ENCODE results near the gene IFNGR2.
"Not testable (repeated sequence)": the region's sequence is repeated elsewhere in the genome, so short reads cannot be mapped to it uniquely, and the experiment has no call there.

The IFNGR2 gene

GRCh38 chr21:33428669-33429068 lies 25.5 kb downstream of the IFNGR2 start:
- H3K4me3 ChIP-seq (ENCODE audit: low read length), result no peak overlapping the region
- DNase-seq (ENCODE audit: low read depth, low spot score), result no peak

DNA sequence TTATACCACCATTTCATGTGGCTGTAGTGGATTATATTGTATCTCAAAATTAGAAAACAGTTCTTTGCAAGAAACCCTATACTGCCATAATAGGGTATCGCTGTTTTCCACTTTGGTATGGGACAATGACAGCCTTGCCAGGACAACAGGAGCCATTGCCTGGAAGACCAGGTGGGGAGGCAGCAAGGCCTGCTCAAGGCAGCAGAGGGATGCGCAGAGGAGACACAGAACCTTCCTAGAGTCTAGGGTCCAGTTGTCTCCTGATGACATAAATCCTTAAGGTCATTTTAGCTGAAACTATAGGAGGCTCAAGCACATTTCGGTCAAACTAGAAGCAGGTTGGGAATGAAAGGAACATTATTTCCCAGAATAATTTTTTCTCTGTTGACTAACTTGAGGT lies 27.6 kb downstream of the IFNGR2 start:
- no peak overlapping the region for H3K4me3 ChIP-seq (ENCODE audit: low read length)
- no peak for DNase-seq (ENCODE audit: low read depth, low spot score)

DNA sequence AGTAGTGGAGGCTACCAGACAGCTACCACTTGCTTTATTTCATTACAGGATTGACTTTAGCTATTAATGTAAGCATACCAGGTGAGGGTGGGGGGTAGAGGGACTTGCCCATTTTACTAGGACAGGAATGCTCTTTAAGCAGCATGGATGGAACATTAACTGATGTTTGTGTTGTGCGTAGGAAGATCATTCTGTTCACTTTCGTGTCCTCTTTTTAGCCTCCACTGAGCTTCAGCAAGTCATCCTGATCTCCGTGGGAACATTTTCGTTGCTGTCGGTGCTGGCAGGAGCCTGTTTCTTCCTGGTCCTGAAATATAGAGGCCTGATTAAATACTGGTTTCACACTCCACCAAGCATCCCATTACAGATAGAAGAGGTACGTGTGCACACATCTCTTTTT lies 29.3 kb downstream of the IFNGR2 start:
- no peak for DNase-seq (ENCODE audit: low read depth, low spot score)
- H3K4me3 ChIP-seq (ENCODE audit: low read length), result no peak overlapping the region

DNA sequence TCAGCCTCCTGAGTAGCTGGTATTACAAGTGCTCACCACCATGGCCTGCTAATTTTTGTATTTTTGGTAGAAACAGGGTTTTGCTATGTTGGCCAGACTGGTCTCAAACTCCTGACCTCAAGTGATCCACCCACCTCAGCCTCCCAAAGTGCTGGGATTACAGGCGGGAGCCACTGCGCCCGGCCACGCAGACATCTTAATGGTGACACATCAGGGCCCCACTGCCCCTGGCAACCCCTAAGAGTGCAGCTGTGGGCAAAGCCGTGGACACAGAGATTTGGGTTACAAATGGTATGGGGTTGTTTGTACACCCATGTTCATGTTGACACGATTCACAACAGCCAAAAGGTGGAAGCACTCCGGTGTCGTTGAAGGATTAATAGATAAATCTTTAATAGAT lies 29.8 kb downstream of the IFNGR2 start:
- no peak for DNase-seq (ENCODE audit: low read depth, low spot score)
- H3K4me3 ChIP-seq (ENCODE audit: low read length), result no peak overlapping the region

GRCh38 chr21:33433425-33434114 lies 30.4 kb downstream of the IFNGR2 start:
- no peak overlapping the region for H3K4me3 ChIP-seq (ENCODE audit: low read length)
- DNase-seq (ENCODE audit: low read depth, low spot score), result no peak

- no peak for DNase-seq (ENCODE audit: low read depth, low spot score)
- H3K4me3 ChIP-seq (ENCODE audit: low read length), result no peak overlapping the region
These were observed 31.7 kb downstream of the IFNGR2 start for GRCh38 chr21:33434770-33435360.

DNA sequence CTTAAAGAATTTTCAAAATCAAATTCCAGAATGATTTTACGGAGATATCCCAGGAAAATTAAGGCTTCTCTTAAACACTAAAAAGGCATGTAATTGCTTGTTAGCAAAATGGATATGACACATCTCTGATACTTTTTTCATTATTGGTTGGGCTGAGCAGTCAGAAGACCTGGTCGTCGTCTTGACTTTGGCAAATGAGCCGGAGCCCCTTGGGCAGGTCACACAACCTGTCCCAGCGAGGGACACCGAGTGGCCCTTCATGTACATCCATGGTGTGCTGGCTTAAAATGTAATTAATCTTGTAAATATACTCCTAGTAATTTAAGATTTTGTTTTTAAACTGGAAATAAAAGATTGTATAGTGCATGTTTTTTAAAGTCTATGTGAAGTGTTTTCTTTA lies 33.9 kb downstream of the IFNGR2 start:
- DNase-seq (ENCODE audit: low read depth, low spot score), result no peak
- no peak overlapping the region for H3K4me3 ChIP-seq (ENCODE audit: low read length)

- H3K4me3 ChIP-seq (ENCODE audit: low read length), result no peak overlapping the region
- no peak for DNase-seq (ENCODE audit: low read depth, low spot score)
These were observed 38.6 kb downstream of the IFNGR2 start for GRCh38 chr21:33441489-33442477.

- no peak for DNase-seq (ENCODE audit: low read depth, low spot score)
- H3K4me3 ChIP-seq (ENCODE audit: low read length), result no peak overlapping the region
These were observed 40.0 kb downstream of the IFNGR2 start for GRCh38 chr21:33443194-33443593.

- no peak overlapping the region for H3K4me3 ChIP-seq (ENCODE audit: low read length)
- no peak for DNase-seq (ENCODE audit: low read depth, low spot score)
These were observed 41.3 kb downstream of the IFNGR2 start for GRCh38 chr21:33444499-33444898.

DNA sequence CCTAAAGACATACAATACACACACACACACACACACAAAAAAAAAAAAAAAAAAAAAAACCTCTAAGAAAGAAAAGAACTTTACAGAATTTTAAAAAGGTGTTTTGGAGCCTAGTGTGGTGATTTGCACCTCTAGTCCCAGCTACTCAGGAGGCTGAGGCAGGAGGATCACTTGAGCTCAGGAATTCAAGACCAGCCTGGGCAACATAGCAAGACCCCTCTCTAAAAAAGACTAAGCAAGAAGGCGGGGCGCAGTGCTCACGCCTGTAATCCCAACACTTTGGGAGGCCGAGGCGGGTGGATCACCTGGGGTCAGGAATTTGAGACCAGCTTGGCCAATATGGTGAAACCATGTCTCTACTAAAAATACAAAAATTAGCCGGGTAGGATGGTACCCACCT lies 43.4 kb downstream of the IFNGR2 start:
- not testable (repeated sequence) for H3K4me3 ChIP-seq (ENCODE audit: low read length); DNase-seq (ENCODE audit: low read depth, low spot score)

- no peak overlapping the region for H3K4me3 ChIP-seq (ENCODE audit: low read length)
- no peak for DNase-seq (ENCODE audit: low read depth, low spot score)
These were observed 46.4 kb downstream of the IFNGR2 start for GRCh38 chr21:33449616-33450015.

DNA sequence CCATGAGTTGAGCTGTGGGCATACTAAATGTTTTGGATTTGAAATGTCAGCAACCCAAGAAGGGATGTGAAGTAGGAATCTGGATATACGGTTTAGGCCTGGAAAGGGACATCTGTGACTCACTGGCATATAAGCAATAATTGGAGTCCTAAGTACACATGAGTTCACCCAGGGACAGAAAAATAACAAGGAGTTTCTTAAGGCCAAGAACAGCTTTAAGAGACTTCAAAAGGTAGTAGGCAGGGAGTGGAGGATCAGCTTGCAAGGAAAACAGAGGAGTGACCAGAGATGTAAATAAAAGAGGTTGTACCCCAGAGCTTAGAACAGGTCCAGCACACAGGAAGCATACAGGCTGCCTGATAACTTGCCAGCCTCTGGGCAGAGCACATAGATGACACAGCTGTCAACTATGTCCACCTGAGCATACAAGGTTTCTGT lies 48.4 kb downstream of the IFNGR2 start:
- H3K4me3 ChIP-seq (ENCODE audit: low read length), result no peak overlapping the region
- no peak for DNase-seq (ENCODE audit: low read depth, low spot score)

GRCh38 chr21:33452362-33452761 lies 49.1 kb downstream of the IFNGR2 start:
- no peak overlapping the region for H3K4me3 ChIP-seq (ENCODE audit: low read length)
- DNase-seq (ENCODE audit: low read depth, low spot score), result no peak

GRCh38 chr21:33455686-33456446 lies 52.7 kb downstream of the IFNGR2 start:
- no peak overlapping the region for H3K4me3 ChIP-seq (ENCODE audit: low read length)
- no peak for DNase-seq (ENCODE audit: low read depth, low spot score)

DNA sequence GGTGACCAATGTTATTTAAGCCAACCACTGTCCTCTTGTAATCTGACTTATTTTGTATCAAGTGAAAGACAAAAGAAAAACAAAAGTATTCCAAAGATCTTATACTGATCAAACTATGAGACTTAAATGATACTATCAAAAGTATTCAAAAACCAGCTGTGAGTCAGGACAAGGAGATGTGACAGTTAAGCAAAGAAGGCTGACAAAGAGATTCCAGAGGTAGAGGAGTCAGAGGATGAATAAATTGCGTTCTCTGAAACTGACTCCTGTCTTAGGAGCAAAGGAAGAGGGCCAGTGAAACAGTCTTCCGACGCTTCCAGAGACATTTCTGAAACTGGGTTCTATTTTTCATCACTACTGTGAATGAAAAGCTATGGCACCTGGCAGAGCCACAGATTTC lies 55.6 kb downstream of the IFNGR2 start:
- no peak overlapping the region for H3K4me3 ChIP-seq (ENCODE audit: low read length)
- no peak for DNase-seq (ENCODE audit: low read depth, low spot score)

DNA sequence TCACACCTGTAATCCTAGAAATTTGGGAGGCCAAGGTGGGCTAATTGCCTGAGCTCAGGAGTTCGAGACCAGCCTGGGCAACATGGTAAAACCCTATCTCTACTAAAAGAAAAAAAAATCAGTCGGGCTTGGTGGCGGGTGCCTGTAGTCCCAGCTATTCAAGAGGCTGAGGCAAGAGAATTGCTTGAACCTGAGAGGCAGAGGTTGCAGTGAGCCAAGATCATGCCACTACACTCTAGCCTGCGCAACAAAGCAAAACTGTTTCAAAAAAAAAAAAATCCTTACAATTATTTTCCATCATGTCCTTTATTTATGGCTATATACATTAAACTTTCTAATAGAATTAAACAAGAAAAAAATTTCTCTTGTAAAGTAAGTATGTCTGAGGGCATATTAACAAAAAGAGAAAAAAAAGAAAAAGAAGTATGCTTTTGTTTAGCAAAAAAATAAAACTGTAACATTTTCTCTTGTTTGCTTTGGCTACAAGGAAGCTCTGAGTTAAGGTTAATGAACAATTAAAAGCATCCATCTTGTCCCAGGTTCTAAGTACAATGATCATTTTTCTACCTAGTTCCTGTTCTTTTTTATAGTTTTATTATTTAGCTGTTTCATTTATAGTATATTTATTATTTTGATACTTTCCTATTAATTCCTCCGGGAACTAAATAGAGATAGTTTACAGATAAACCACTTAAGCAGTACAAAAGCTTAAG lies 58.5 kb downstream of the IFNGR2 start:
- H3K4me3 ChIP-seq (ENCODE audit: low read length), result no peak overlapping the region
- DNase-seq (ENCODE audit: low read depth, low spot score), result no peak

DNA sequence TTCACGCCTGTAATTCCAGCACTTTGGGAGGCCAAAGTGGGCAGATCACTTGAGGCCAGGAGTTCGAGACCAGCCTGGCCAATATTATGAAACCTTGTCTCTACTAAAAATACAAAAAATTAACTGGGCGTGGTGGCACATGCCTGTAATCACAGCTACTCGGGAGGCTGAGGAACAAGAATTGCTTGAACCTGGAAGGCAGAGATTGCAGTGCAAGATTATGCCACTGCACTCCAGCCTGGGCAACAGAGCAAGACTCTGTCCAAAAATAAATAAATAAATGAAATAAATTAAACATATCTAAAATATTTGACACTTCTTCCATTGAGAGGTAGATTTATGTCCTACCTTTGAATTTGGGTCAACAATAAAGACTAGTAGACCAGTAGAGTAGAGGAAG lies 66.0 kb downstream of the IFNGR2 start:
- not testable (repeated sequence) for H3K4me3 ChIP-seq (ENCODE audit: low read length); DNase-seq (ENCODE audit: low read depth, low spot score)

GRCh38 chr21:33470701-33471100 lies 67.5 kb downstream of the IFNGR2 start:
- no peak overlapping the region for H3K4me3 ChIP-seq (ENCODE audit: low read length)
- DNase-seq (ENCODE audit: low read depth, low spot score), result no peak
